Measurements from ENCODE around the gene HSD11B1.

DNA sequence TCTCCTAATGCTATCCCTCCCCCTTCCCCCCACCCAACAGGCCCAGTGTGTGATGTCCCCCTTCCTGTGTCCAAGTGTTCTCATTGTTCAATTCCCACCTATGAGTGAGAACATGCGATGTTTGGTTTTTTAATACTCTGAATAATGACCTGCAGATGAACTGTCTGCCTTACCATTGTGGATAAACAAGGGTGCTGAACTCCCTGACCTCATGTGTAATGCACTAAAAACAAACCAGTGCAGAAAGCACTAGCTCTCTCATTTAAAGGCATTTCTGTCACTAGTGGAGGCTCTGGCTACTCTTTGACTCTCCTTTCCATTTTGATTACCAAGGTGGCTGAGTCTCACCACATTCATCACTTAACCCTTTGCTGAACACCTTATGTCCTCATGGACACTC, 28.1 kb downstream of the HSD11B1 start:
- TF ChIP-seq, protein P1, sequence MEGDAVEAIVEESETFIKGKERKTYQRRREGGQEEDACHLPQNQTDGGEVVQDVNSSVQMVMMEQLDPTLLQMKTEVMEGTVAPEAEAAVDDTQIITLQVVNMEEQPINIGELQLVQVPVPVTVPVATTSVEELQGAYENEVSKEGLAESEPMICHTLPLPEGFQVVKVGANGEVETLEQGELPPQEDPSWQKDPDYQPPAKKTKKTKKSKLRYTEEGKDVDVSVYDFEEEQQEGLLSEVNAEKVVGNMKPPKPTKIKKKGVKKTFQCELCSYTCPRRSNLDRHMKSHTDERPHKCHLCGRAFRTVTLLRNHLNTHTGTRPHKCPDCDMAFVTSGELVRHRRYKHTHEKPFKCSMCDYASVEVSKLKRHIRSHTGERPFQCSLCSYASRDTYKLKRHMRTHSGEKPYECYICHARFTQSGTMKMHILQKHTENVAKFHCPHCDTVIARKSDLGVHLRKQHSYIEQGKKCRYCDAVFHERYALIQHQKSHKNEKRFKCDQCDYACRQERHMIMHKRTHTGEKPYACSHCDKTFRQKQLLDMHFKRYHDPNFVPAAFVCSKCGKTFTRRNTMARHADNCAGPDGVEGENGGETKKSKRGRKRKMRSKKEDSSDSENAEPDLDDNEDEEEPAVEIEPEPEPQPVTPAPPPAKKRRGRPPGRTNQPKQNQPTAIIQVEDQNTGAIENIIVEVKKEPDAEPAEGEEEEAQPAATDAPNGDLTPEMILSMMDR (IDR thresholded peaks at IDR 0.05; ENCODE audit: low read depth, low read length, missing input control) = no peak
- TF ChIP-seq GABPA (IDR thresholded peaks at IDR 0.05 in 1 of 2, conservative IDR thresholded peaks at IDR 0.05 in 1 of 2) (no peak), TAF1 (conservative IDR thresholded peaks at IDR 0.05) (no peak), RAD21 (IDR thresholded peaks at IDR 0.05) (peak in 1 of 2 donors; percentile 12), SP1 (IDR thresholded peaks at IDR 0.05) (peak; percentile 43), FOXA1 (IDR thresholded peaks at IDR 0.05) (no peak), RXRA (IDR thresholded peaks at IDR 0.05) (peak; percentile 84 to 91), EGR1 (IDR thresholded peaks at IDR 0.05; ENCODE audit: low read depth in 2 of 2) (no peak), JUND (IDR thresholded peaks at IDR 0.05) (peak in 1 of 2 donors; percentile 14), NR2F2 (IDR thresholded peaks at IDR 0.05) (no peak), YY1 (IDR thresholded peaks at IDR 0.05) (no peak)
- TF ChIP-seq, protein P2, sequence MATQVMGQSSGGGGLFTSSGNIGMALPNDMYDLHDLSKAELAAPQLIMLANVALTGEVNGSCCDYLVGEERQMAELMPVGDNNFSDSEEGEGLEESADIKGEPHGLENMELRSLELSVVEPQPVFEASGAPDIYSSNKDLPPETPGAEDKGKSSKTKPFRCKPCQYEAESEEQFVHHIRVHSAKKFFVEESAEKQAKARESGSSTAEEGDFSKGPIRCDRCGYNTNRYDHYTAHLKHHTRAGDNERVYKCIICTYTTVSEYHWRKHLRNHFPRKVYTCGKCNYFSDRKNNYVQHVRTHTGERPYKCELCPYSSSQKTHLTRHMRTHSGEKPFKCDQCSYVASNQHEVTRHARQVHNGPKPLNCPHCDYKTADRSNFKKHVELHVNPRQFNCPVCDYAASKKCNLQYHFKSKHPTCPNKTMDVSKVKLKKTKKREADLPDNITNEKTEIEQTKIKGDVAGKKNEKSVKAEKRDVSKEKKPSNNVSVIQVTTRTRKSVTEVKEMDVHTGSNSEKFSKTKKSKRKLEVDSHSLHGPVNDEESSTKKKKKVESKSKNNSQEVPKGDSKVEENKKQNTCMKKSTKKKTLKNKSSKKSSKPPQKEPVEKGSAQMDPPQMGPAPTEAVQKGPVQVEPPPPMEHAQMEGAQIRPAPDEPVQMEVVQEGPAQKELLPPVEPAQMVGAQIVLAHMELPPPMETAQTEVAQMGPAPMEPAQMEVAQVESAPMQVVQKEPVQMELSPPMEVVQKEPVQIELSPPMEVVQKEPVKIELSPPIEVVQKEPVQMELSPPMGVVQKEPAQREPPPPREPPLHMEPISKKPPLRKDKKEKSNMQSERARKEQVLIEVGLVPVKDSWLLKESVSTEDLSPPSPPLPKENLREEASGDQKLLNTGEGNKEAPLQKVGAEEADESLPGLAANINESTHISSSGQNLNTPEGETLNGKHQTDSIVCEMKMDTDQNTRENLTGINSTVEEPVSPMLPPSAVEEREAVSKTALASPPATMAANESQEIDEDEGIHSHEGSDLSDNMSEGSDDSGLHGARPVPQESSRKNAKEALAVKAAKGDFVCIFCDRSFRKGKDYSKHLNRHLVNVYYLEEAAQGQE (IDR thresholded peaks at IDR 0.05) = no peak
- TF ChIP-seq, protein P3, sequence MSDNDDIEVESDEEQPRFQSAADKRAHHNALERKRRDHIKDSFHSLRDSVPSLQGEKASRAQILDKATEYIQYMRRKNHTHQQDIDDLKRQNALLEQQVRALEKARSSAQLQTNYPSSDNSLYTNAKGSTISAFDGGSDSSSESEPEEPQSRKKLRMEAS (IDR thresholded peaks at IDR 0.05) = no peak

Data from liver (tissue), 3 donors.